HG03280 (cell line): ENCODE data around the gene PPP1R2.

Experiments
- ATAC-seq: cut with Tn5 transposase; IDR thresholded peaks from one replicate; pipeline ENCODE4 v1.9.1; 2021; ENCODE audit warnings: mild to moderate bottlenecking, moderate library complexity; ENCODE audit not compliant: unreplicated experiment

The PPP1R2 gene

GRCh38 chr3:195566797-195567196, 23.7 kb upstream of the PPP1R2 start:
- ATAC-seq: no peak

DNA sequence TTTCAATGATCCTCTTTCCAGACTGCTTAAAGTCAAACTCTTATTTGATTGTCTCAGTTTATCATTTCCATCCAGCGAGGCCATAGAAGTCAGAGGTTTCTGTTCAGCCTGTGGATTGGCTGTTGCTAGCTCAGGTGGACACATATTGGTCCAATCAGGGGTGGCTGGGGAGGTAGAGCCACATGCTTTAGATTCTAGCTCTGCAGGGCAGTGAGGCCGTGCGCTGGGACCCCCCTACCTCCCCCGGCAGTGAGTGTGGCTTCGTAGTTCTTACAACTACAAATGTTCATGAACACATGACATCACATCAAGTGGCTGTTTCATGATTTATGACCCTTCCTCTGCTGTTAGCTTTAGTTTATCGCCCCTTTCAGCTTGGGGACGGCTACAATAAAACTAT, 22.6 kb upstream of the PPP1R2 start:
- no peak for ATAC-seq

GRCh38 chr3:195563317-195563716, 20.2 kb upstream of the PPP1R2 start:
- no peak for ATAC-seq

DNA sequence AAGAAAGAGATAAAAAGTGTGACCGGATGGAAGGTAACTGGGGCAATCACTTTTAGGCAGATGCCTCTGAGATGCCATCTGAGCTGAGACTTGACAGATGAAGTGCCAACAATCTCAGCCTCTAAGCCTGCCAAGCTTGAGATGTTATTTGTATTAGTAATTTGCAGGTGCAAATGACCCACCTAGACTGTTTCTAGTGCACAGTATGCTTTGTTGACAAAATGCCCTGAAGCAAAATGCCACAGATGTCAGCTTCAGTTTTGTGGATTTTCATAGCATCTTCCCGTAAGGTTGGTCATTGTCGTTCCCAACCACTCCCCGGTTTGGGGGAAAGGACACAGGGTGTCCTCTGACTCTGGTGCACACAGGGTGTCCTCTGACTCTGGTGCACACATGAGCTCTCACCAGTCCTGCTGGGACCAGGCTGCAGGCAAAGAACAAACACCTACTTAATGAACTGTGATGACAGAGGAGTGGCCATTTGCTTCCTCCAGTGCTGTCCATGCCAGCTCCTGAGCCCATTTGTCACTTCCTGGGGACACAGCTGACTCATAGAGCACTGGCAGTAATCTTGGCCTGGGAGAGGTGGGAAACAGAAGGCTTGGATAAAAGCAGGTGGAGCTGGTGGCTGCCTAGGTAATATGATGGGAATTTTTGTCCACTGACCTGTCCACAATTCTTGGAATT, 16.7 kb upstream of the PPP1R2 start:
- no peak for ATAC-seq

DNA sequence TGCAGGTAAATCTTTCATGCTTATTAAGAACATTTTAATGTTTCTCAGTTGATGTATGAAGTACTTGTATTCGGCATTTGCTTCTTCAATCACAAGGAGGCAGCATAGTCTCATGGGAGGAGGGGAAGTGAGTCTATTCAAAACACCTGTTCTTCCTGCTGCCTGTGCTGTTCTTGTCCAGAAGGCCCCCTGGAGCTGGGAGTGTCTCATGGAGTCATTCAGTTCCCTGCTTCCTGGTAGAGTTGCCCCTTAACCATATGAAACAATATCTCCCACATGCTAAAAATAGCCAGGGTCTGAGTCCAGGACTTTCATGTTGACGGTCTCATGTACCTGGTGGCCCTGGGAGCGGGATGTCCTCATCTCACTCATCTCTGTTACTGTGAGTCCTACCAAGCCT, 15.5 kb upstream of the PPP1R2 start:
- no peak for ATAC-seq

- ATAC-seq: no peak
These were observed 14.2 kb upstream of the PPP1R2 start for GRCh38 chr3:195557322-195557721.

- ATAC-seq: no peak
These were observed 13.3 kb upstream of the PPP1R2 start for GRCh38 chr3:195556390-195556789.

DNA sequence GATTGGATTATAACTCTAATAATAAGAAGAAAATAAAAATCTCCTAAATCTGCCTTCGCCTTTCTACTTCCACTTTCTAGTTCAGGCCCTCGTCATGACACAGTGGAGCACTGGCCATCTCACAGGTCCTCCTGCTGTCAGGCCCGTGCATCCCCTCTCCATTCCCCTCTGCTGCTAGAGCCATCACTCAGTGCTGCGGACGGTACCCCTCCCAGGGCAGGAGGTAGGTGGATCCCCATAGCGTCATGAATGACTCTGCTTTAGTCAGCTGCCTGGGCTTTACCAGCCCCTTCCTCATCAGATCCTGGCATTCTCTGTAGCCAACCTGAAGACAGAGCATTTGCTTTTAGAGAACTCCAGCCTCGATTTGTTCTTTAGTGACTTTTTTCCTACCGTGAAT, 12.0 kb upstream of the PPP1R2 start:
- no peak for ATAC-seq

GRCh38 chr3:195554458-195554857, 11.3 kb upstream of the PPP1R2 start:
- ATAC-seq: no peak

DNA sequence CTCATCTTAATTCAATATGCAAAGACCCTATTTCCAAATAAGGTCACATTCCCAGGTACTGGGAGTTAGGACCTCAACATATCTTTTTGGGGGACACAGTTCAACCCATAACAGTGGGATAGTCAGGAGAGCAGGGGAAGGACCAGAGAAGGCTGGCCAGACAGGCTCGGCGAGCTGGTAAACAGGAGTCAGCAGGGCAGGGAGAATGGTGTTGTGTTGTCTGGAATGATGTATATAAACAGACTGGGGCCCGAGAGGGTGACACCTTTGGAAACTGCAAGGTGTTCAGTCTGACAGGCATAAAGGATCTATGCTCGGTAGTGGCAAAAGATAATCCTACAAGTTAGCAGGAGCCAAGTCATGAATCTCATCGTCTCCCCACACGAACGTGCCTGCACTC, 10.1 kb upstream of the PPP1R2 start:
- no peak for ATAC-seq

GRCh38 chr3:195551381-195551978, 8.4 kb upstream of the PPP1R2 start:
- no peak for ATAC-seq

DNA sequence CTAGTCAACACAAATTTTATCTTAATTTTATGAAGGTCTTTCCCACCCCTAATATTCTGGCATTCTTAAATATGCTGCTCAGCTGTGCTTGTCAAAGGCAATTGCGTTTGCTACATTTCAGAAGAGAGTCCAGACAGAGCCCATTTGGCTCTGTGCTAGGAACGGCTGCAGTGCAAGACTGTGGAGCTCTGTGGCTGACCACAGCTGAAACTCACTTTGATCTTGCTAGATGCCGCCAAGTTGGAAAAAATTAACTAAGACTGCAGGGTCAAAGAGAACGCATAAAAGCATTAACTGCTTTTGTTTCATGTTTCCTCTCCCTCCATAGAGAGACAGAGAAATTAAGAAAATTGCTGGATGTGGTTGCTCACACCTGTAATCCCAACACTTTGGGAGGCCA, 7.6 kb upstream of the PPP1R2 start:
- no peak for ATAC-seq

- ATAC-seq: no peak
These were observed 6.9 kb upstream of the PPP1R2 start for GRCh38 chr3:195549931-195550519.

DNA sequence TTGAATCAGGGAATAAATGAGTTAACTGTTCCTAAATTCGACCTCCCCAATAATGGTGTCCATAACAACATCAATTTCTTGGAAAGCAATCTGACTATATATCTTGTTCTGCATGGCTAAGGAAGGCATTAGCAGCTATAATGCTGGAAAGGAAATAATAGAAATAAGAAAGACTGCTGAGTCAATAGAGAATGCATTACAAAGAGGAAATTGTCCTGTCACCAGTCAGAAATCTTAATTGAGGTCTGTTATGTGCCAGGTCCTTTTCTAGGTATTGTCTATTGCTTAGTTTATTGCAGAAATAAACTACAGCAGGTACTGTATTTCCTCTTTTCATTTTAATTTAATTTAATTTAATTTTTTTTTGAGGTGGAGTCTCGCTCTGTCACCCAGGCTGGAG, 5.9 kb upstream of the PPP1R2 start:
- ATAC-seq: no peak

GRCh38 chr3:195548501-195548900, 5.4 kb upstream of the PPP1R2 start:
- no peak for ATAC-seq

GRCh38 chr3:195548006-195548405, 4.9 kb upstream of the PPP1R2 start:
- no peak for ATAC-seq

GRCh38 chr3:195546130-195546560, 3.0 kb upstream of the PPP1R2 start:
- no peak for ATAC-seq

GRCh38 chr3:195544634-195545033, 1.5 kb upstream of the PPP1R2 start:
- no peak for ATAC-seq

- ATAC-seq: no peak
These were observed 1.1 kb upstream of the PPP1R2 start for GRCh38 chr3:195544230-195544536.

GRCh38 chr3:195543500-195544229, 540 bp upstream of the PPP1R2 start:
- peak; percentile 15 for ATAC-seq

- ATAC-seq: no peak
These were observed 818 bp downstream of the PPP1R2 start for GRCh38 chr3:195542316-195542697.

DNA sequence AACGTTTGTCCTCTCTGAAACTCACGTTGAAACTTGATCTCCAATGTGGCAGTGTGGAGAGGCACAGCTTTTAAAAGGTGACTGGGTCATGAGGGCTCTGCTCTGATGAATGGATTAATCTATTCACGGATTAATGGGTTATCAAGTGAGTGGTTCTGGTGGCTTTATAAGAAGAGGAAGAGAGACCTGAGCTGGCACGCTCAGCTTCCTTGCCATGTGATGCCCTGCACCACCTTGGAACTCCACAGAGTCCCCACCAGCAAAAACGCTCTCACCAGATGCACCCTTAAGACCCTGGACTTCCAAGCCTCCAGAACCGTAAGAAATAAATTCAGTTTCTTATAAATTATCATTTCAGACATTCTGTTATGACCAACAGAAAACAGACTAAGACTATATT, 2.6 kb downstream of the PPP1R2 start:
- ATAC-seq: no peak
